Measurements from ENCODE around the gene CANX. TPM values are rescaled to one million over a fixed set of nuclear protein-coding genes. Genes with fewer than 3 reads are reported as not detected.

The CANX gene
- total RNA-seq, 1 experiment from 2014 or later = 871 TPM

GRCh38 chr5:179774442-179774841, 75.7 kb downstream of the CANX start:
- no TSS peak for BruUV-seq (replicated peaks)
- POLR2A ChIA-PET = no interaction called here
- no peak for TF ChIP-seq CTCF (IDR thresholded peaks at IDR 0.05; ENCODE audit: insufficient read depth in 1 of 2, low read depth in 1 of 2, low read length in 1 of 2, severe bottlenecking in 1 of 2, unreplicated experiment in 1 of 2)
- Histone ChIP-seq H3K4me3 (ENCODE audit: low read depth, low read length) (no peak overlapping the region), H3K27me3 (replicated peaks; ENCODE audit: control insufficient read depth, insufficient read depth, low read length) (no peaks in the 10 kb centered on the region), H3K4me1 (no peaks in the 10 kb centered on the region), H3K9me3 (no peaks in the 10 kb centered on the region), H3K36me3 (ENCODE audit: control insufficient read depth, insufficient read depth, low read length) (no peaks in the 10 kb centered on the region; the same call in none of the 2 replicates)
- Mint-ChIP-seq H3K27ac (ENCODE audit: unreplicated experiment) (no peak overlapping the region), H3K4me1 (ENCODE audit: low read depth, unreplicated experiment) (no peaks in the 10 kb centered on the region), H3K27me3 (ENCODE audit: insufficient read depth, unreplicated experiment) (no peaks in the 10 kb centered on the region), H3K9me3 (ENCODE audit: unreplicated experiment) (no peaks in the 10 kb centered on the region), H3K4me3 (ENCODE audit: unreplicated experiment) (no peak overlapping the region), H3K36me3 (ENCODE audit: insufficient read depth, unreplicated experiment) (peaks cover 83% of the 10 kb centered on the region)
- no peak for DNase-seq
- intact Hi-C loops (cut with micrococcal nuclease; ENCODE audit: unreplicated experiment) = no loop called here
- CTCF ChIA-PET = no interaction called here

- H3K4me3 Mint-ChIP-seq (ENCODE audit: unreplicated experiment) = no peak overlapping the region
- H3K9me3 Mint-ChIP-seq (ENCODE audit: unreplicated experiment) = no peaks in the 10 kb centered on the region
- ChIA-PET POLR2A (no interaction called here), CTCF (no interaction called here)
- no peak overlapping the region for H3K4me3 ChIP-seq (ENCODE audit: low read depth, low read length)
- intact Hi-C loops (cut with micrococcal nuclease; ENCODE audit: unreplicated experiment) = no loop called here
- DNase-seq = no peak
- no peaks in the 10 kb centered on the region; the same call in 1 of the 2 replicates for H3K36me3 ChIP-seq (ENCODE audit: control insufficient read depth, insufficient read depth, low read length)
- H3K9me3 ChIP-seq = no peaks in the 10 kb centered on the region
- H3K4me1 Mint-ChIP-seq (ENCODE audit: low read depth, unreplicated experiment) = no peaks in the 10 kb centered on the region
- peaks cover 74% of the 10 kb centered on the region for H3K36me3 Mint-ChIP-seq (ENCODE audit: insufficient read depth, unreplicated experiment)
- H3K4me1 ChIP-seq = no peaks in the 10 kb centered on the region
- BruUV-seq (replicated peaks) = no TSS peak
- H3K27me3 ChIP-seq (replicated peaks; ENCODE audit: control insufficient read depth, insufficient read depth, low read length) = no peaks in the 10 kb centered on the region
- H3K27me3 Mint-ChIP-seq (ENCODE audit: insufficient read depth, unreplicated experiment) = no peaks in the 10 kb centered on the region
- H3K27ac Mint-ChIP-seq (ENCODE audit: unreplicated experiment) = no peak overlapping the region
- TF ChIP-seq CTCF (IDR thresholded peaks at IDR 0.05; ENCODE audit: insufficient read depth in 1 of 2, low read depth in 1 of 2, low read length in 1 of 2, severe bottlenecking in 1 of 2, unreplicated experiment in 1 of 2) = no peak
Measured at GRCh38 chr5:179776411-179776938, 77.7 kb downstream of the CANX start.

- ChIA-PET POLR2A (no interaction called here), CTCF (interaction anchor here (0.7 kb wide), 1 partner anchor 15 kb away, joined by 3 read pairs; no protein-coding TSS in a partner anchor)
- H3K9me3 Mint-ChIP-seq (ENCODE audit: unreplicated experiment) = no peaks in the 10 kb centered on the region
- intact Hi-C loops (cut with micrococcal nuclease; ENCODE audit: unreplicated experiment) = no loop called here
- BruUV-seq (replicated peaks) = no TSS peak
- H3K27ac Mint-ChIP-seq (ENCODE audit: unreplicated experiment) = no peak overlapping the region
- peaks cover 74% of the 10 kb centered on the region for H3K36me3 Mint-ChIP-seq (ENCODE audit: insufficient read depth, unreplicated experiment)
- Histone ChIP-seq H3K4me1 (no peaks in the 10 kb centered on the region), H3K9me3 (no peaks in the 10 kb centered on the region), H3K27me3 (replicated peaks; ENCODE audit: control insufficient read depth, insufficient read depth, low read length) (no peaks in the 10 kb centered on the region), H3K36me3 (ENCODE audit: control insufficient read depth, insufficient read depth, low read length) (no peaks in the 10 kb centered on the region; the same call in 1 of the 2 replicates), H3K4me3 (ENCODE audit: low read depth, low read length) (no peak overlapping the region)
- no peak for TF ChIP-seq CTCF (IDR thresholded peaks at IDR 0.05; ENCODE audit: insufficient read depth in 1 of 2, low read depth in 1 of 2, low read length in 1 of 2, severe bottlenecking in 1 of 2, unreplicated experiment in 1 of 2)
- H3K27me3 Mint-ChIP-seq (ENCODE audit: insufficient read depth, unreplicated experiment) = no peaks in the 10 kb centered on the region
- no peaks in the 10 kb centered on the region for H3K4me1 Mint-ChIP-seq (ENCODE audit: low read depth, unreplicated experiment)
- H3K4me3 Mint-ChIP-seq (ENCODE audit: unreplicated experiment) = no peak overlapping the region
- no peak for DNase-seq
Measured at GRCh38 chr5:179777456-179777855, 78.7 kb downstream of the CANX start.

All from Caco-2 (cell line).